Activated CD8-positive, alpha-beta memory T cell treated with anti-CD3 and anti-CD28 coated beads for 48 hours (primary cell): ENCODE data around the gene TMEM247.
"Not testable (repeated sequence)": the region's sequence is repeated elsewhere in the genome, so short reads cannot be mapped to it uniquely, and the experiment has no call there.

Experiments used
- DNase-seq, 3 experiments: peaks; one replicate each; pipeline ENCODE4 v3.0.0-alpha.2; 2020; ENCODE audit warnings: low read depth in 2 of 3, low spot score in 2 of 3

Gene TMEM247

DNA sequence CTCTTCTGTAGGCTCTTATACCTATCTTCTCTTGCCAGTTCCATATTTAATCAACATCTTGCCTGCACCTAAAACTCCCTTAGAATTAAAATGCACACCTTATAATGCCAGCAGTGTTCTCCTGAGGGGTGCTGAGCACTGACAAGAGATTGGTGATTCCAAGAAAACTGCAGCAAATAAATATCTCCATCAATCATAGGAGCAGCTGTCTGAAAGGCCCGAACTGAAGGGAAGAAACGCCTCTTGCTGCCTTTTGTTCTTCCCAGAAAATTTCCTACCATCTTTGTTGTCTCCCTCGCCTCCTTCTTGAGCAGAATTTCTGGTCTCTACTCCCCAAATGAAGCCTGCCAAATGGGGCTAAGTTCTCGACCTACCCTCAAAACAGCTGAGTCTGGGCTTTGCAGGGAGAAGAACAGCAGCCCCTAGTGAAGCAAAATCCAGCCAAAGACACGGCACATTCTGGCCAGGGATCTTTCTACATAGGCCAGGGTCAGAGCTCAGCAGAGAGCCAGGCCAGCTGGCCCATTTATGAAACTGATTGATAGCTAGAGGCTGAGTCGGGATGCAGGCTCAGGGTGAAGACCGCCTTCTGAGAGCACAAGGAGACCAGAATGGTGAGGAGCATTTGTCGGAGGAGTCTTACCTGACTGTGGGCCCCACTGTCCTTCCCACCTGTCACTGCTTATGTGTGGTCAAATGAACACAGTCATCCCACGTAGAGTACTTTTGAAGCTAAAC is 20.4 kb upstream of the TMEM247 start:
- DNase-seq, result no peak

GRCh38 chr2:46459694-46460093 is 19.7 kb upstream of the TMEM247 start:
- DNase-seq, result no peak

- no peak for DNase-seq
These were observed 19.0 kb upstream of the TMEM247 start for GRCh38 chr2:46460241-46460921.

- DNase-seq, result peak; percentile 31 to 87 (median 66)
These were observed 18.2 kb upstream of the TMEM247 start for GRCh38 chr2:46461011-46461674.

- DNase-seq, result no peak
These were observed 17.6 kb upstream of the TMEM247 start for GRCh38 chr2:46461709-46462171.

DNA sequence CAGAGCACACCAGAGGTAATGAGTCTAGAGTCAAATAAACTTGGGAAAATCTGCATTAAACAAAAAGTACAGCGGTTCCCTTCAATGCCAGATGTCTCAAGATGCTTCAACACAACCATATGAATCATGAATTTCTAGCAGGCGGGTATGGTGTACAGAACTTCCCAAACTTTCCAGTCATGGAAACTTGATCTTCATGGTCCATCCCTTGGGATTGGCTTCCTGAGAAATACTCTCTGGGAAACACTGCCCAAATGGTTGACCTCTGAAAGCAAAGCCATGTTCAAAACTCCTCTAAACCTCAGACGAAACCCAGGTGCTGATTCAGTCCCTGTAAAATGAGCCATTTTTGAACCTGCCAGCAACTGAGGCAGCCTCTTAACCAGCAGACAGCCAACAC is 16.4 kb upstream of the TMEM247 start:
- no peak for DNase-seq

DNA sequence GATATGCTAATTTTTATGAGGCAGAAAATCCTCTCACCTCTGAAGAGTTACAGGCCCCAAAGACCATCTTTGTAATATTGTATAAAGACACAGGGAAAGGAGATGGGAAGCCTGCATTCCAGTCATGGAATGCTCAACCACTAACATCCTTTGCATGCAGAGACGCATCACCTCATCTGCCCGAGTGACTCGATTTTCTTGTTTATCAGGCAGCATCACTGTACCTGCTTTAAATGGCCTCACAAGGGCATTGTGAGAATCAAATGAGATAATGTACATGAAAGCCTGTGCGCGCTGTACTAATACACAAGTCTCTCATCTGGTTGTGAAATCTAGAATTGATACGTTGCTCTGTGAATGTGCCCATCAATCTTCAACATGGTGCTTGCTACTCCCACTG is 10.2 kb upstream of the TMEM247 start:
- DNase-seq, result no peak

DNA sequence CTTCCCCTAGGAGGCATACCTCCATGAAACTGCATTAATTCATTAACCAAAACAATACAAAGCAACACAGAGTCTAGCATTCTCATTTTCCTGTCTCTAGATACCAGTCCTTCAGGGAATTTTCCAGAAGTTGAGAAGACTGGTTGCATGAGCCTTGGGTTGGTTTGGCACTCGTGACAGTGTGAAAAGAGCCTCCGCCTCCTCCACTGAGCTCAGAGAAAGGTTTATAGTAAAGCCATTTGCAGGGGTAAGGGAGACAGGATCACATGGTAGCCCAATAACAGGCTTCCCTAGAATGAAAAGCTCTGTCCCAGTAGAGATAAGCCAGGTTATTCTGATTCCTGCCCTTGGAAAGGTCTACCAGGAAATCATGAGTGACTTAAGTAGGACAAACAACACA is 9.7 kb upstream of the TMEM247 start:
- no peak for DNase-seq

DNA sequence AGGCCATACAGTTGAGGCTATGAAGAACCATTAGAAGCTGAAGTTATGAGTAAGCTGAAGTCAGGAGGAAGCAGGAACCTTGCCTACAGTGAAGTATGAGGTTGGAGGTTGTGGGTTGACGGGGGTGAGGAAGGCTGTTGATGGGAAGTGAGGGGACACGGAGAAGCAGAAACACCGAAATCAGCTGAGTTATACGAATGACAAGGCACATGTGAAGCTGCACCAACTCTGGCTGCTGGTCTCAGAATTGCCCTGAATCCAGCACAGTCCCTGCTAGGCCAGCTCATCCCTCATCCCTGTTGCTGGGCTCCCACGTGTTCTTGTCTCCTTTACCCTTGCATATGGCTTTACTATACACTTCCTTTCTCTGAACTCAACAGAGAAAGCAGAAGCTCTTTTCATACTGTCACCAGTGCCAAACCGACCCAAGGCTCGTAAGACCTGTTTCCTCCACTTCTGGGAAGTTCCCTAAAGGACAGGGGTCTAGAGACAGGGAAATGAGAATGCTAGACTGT is 9.2 kb upstream of the TMEM247 start:
- DNase-seq, result no peak

DNA sequence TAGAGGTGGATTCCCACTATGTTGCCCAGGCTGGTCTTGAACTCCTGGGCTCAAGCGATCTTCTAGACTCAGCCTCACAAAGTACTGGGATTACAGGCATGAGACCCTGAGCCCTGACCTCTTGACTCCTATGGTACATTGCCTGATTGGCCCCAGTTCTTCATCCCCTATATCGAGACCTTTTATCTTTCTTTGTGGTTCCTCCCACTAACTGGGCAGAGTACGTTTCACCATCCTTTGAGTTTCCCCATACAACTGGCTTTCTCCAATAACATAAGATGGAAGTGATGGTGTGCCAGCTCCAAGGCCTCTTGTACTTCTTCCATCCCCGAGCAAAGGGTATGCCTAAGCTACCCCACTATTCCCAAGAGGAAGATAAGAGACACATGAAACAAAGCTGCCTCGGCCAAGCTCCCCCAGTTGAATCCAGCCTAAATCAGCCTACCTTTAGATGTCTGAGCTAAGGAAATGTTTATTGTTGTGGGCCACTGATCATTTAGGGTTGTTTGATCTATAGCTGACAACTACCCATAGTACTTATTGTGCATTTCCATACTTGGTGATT is 8.3 kb upstream of the TMEM247 start:
- no peak for DNase-seq

DNA sequence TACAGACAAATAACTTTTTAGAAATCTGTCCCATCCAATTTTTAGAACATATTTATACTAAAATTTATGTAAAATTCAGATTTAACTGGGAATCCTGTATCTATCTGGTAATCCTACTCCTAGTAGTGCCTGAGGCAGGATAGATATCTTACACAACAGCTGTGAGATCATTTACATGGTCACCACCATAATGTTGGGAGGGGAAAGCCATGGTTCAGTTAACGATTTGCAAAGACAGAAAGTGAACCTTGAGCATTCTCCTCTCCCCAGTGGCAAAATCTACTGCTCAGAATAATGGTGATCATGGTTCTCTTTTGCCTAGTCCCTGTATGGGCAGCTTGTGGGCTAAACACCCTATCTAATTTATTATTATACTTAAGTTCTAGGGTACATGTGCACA is 7.7 kb upstream of the TMEM247 start:
- DNase-seq, result no peak

DNA sequence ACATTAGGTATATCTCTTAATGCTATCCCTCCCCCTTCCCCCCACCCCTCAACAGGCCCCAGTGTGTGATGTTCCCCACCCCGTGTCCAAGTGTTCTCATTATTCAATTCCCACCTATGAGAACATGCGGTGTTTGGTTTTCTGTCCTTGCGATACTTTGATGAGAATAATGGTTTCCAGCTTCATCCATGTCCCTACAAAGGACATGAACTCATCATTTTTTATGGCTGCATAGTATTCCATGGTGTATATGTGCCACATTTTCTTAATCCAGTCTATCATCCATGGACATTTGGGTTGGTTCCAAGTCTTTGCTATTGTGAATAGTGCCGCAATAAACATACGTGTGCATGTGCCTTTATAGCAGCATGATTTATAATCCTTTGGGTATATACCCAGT is 7.2 kb upstream of the TMEM247 start:
- DNase-seq, result not testable (repeated sequence)

DNA sequence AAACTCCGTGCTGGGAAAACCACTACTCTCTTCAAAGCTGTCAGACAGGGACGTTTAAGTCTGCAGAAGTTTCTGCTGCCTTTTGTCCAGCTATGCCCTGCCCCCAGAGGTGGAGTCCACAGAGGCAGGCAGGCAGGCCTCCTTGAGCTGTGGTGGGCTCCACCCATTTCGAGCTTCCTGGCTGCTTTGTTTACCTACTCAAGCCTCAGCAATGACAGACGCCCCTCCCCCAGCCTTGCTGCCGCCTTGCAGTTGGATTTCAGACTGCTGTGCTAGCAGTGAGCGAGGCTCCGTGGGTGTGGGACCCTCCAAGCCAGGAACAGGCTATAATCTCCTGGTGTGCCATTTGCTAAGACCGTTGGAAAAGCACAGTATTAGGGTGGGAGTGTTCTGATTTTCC is 1.9 kb upstream of the TMEM247 start:
- DNase-seq, result not testable (repeated sequence)

- DNase-seq, result no peak
These were observed 1.4 kb upstream of the TMEM247 start for GRCh38 chr2:46477925-46478324.

GRCh38 chr2:46480562-46480961 is 1.2 kb downstream of the TMEM247 start:
- DNase-seq, result no peak

GRCh38 chr2:46481198-46482193 is 2.1 kb downstream of the TMEM247 start:
- no peak for DNase-seq

DNA sequence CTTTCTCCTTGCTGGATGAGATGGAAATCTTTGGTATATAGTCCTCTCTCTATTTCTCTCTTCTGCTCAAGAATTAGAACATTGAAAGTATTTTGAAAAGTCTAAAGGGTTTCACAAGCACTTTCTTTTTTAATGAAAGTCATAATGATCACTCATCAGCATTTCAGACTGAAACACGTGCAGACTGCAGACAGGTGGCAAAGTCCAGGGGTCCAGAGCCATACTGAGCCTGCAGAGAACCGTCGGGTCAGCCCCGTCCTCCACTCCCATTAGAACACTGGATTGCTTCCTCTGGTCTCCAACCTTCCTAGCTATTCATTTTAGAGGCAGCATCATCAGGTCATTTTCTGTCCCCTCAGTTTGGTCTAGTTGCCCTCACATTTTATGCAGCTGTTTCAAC is 3.1 kb downstream of the TMEM247 start:
- no peak for DNase-seq

DNA sequence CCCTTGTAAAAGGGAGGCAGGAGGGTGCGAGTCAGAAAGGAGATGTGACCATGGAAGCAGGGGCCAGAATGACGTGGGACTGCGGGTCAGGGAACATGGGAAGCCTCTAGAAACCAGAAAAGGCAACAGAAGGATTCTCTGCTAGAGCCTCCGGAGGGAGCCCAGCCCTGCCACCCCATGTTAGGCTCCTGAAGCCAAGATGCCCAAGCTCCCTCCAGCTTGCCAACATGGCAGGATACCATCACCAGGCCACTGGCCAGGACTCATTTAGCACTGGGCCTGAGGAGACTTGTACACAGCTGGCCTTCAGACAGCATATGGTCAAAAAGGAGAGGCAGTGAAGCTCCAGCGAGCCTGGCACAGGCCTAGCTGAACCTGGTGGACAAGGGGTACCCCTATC is 5.6 kb downstream of the TMEM247 start:
- DNase-seq, result no peak

DNA sequence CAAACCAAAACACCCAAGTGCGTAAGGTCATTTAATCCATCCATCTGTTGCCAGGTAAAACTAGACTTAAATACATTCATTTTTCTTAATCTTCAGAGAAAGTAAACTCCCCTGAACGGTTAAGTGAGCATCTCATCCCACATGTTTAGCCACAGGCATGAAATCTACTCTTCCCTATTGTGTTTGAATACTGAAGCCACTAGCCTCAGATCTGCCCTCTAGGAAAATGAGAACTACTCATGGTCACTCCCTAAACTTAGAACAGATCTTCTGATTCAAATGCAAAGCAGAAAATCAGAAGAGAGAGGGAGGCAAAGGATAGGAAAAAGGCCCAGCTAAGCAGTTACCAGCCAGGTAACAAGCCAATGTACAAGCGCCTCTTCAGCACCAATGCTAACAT is 7.1 kb downstream of the TMEM247 start:
- no peak for DNase-seq

DNA sequence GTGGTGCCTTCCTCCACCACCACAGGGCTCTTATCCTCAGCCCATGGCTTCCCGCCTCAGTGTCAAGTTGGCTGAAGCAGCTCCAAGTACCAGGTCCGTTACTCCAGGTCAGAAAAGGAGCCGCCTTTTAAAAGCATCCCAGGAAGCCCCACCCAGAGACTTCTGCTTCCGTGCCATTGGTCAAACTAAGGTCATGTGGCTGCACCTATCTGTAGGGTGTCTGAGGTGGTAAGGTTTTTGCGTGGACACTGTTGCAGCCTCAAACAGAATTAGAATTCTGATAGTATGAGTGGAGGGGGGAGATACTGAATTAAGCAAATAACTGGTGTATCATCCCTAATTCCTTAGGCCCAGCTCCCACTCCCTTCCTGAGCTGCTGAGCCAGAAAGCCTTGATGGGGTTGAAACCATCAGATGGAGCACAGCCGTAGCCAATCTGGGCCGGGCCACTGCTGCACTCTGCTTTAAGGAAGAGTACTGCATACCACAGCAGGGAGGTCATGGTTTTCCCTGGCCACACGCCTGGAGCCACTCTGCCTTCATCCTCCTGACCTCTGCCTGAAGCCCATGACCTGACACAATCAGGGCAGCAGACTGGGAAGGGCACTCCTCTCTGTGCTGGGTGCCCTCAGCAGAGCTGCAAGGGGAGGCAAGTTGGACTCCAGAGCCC is 8.4 kb downstream of the TMEM247 start:
- no peak for DNase-seq
